ENCODE results near the gene DLEC1.

The DLEC1 gene

DNA sequence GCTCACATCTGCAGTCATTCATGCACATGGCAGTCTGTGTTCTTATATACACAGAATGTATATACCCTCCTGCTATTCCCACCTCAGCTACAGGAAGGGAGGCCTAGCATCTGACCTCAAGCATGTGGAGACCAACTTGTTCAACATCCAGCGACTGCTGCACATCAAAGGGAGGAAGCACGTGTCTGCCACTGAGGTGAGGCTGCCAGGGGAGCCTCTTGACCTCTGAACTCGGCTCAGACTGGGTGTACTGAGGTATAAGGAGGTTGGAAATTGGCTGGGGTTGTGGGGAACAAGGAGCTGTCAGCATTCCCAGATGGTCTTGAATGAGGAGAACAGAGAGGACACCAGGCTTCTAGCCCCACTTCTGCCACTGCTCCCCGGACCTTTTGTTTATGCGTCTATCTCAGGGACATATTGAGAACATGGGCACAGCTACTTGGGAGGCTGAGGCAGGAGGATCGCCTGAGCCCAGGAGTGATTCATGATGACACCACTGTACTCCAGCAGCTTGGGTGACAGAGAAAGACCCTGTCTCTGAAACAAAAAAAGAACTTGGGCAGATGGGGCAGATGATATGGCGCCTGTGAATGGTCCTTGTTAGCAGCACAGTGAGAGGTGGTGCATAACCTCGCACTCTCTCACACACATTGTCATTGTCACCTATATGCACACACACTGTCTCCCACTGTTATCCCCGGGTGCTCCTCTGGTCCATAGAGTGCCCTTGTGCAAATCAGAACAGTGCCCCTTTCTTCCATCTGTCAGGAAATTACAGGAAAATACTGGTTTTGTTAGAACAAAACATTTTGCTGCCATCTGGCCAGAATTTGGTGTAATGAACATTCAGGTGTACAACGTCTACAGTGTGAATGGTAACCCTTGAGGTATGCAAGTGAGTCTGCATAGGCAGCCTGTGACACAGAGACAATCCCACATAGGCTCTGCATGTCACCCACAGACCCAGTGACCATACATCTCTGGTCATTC lies 43.1 kb upstream of the DLEC1 start:
- TF ChIP-seq, protein P1, sequence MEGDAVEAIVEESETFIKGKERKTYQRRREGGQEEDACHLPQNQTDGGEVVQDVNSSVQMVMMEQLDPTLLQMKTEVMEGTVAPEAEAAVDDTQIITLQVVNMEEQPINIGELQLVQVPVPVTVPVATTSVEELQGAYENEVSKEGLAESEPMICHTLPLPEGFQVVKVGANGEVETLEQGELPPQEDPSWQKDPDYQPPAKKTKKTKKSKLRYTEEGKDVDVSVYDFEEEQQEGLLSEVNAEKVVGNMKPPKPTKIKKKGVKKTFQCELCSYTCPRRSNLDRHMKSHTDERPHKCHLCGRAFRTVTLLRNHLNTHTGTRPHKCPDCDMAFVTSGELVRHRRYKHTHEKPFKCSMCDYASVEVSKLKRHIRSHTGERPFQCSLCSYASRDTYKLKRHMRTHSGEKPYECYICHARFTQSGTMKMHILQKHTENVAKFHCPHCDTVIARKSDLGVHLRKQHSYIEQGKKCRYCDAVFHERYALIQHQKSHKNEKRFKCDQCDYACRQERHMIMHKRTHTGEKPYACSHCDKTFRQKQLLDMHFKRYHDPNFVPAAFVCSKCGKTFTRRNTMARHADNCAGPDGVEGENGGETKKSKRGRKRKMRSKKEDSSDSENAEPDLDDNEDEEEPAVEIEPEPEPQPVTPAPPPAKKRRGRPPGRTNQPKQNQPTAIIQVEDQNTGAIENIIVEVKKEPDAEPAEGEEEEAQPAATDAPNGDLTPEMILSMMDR (IDR thresholded peaks at IDR 0.05; ENCODE audit: unreplicated experiment in 3 of 3): no peak
- Mint-ChIP-seq H3K27me3 (ENCODE audit: low read depth) (peaks cover 17% of the 10 kb centered on the region), H3K36me3 (ENCODE audit: low read depth) (peaks cover 8% of the 10 kb centered on the region), H3K4me1 (peaks cover 47% of the 10 kb centered on the region), H3K4me3 (peak overlapping the region in 2 of 3 experiments; percentile 8 to 95), H3K27ac (peak overlapping the region; percentile 91 to 98 (median 92)), H3K9me3 (no peaks in the 10 kb centered on the region)

DNA sequence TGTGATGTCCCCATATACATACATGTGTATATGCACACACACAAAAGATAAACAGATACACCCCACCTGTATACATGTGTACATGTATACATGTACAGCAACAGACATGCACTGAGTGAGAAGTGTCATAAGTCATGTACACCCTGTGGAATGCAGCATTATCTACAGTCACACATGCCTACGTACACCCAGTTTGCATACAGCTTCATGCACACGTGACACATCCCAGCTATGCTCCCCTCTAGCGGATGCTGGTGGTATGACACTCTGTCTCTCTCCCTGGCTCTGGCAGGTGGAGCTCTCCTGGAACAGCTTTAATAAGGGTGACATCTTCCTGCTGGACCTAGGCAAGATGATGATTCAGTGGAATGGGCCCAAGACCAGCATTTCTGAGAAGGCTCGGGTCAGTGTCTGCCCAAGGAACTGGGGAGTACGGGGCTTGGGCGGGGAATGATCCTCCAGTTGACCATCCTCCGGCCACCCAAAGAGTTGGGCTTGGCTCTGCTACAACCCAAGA lies 42.2 kb upstream of the DLEC1 start:
- Mint-ChIP-seq H3K4me3 (peak overlapping the region; percentile 14 to 95 (median 72)), H3K4me1 (peaks cover 47% of the 10 kb centered on the region), H3K27ac (peak overlapping the region; percentile 29 to 78 (median 61)), H3K9me3 (no peaks in the 10 kb centered on the region), H3K36me3 (ENCODE audit: low read depth) (peaks cover 8% of the 10 kb centered on the region), H3K27me3 (ENCODE audit: low read depth) (peaks cover 13% of the 10 kb centered on the region)
- TF ChIP-seq, protein P1 (IDR thresholded peaks at IDR 0.05; ENCODE audit: unreplicated experiment in 3 of 3): peak; percentile 85 to 90 (median 86)

DNA sequence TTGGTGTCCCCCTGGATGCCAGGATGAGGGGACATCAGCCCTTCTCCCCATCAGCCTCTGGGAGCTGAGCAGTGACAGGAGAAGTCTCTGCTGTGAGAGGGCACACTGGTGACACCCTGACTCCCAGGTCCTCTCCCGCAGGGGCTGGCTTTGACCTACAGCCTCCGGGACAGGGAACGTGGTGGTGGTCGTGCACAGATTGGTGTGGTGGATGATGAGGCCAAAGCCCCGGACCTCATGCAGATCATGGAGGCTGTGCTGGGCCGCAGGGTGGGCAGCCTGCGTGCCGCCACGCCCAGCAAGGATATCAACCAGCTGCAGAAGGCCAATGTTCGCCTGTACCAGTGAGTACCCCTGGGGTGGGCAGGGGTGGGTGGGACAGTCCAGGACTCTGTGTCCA lies 41.7 kb upstream of the DLEC1 start:
- Mint-ChIP-seq H3K27ac (peak overlapping the region in 1 of 3 experiments; percentile 61), H3K4me1 (peaks cover 47% of the 10 kb centered on the region), H3K9me3 (no peaks in the 10 kb centered on the region), H3K4me3 (no peak overlapping the region), H3K27me3 (ENCODE audit: low read depth) (peaks cover 10% of the 10 kb centered on the region), H3K36me3 (ENCODE audit: low read depth) (peaks cover 8% of the 10 kb centered on the region)
- TF ChIP-seq, protein P1 (IDR thresholded peaks at IDR 0.05; ENCODE audit: unreplicated experiment in 3 of 3): no peak

DNA sequence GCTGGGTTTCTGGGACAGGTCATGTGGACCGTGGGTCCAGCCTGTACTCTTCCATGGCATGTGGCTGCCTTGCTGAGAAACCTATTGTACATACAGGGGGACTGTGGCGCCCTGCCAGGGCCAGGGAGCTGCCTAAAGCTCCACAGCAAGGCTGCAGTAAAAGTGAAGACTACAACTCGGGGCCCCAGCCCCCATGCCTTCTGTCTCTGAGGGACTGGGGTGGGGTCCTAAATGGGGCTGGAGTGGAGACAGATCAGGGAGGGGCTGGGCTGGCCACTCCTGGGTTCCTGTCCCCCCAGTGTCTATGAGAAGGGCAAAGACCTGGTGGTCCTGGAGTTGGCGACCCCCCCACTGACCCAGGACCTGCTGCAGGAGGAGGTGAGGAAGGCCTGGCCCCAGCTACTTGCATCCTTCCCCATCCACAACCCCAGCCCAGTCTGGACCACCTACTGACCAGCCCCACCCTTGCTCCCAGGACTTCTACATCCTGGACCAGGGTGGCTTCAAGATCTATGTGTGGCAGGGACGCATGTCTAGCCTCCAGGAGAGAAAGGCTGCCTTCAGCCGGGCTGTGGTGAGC lies 41.1 kb upstream of the DLEC1 start:
- Mint-ChIP-seq H3K9me3 (no peaks in the 10 kb centered on the region), H3K36me3 (ENCODE audit: low read depth) (peaks cover 8% of the 10 kb centered on the region)

DNA sequence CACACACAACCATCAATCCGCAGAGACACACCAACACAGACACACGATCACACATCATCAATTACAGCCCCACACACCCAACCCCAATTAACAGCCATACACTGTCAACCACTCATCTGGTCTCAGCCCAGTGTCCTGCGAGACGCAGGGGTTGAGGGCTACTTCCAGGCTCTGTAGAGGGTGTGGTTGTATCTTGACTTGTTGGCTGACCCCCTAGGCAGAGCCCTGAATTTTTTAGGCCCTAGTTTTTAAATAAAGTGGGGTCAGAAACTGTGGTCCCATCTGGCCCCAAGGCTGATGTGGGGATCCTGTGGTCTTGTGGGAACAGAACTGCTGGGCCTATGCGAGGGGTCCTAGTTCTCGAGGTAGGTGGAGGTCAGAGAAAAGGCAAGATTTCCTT lies 39.2 kb upstream of the DLEC1 start:
- TF ChIP-seq, protein P1 (IDR thresholded peaks at IDR 0.05; ENCODE audit: unreplicated experiment in 3 of 3): no peak
- H3K27ac Mint-ChIP-seq: peak overlapping the region in 2 of 3 experiments; percentile 3 to 74
- H3K27me3 Mint-ChIP-seq (ENCODE audit: low read depth): no peaks in the 10 kb centered on the region
- H3K36me3 Mint-ChIP-seq (ENCODE audit: low read depth): peaks cover 16% of the 10 kb centered on the region
- no peaks in the 10 kb centered on the region for H3K9me3 Mint-ChIP-seq
- peaks cover 32% of the 10 kb centered on the region for H3K4me1 Mint-ChIP-seq
- peak overlapping the region; percentile 47 to 72 (median 64) for H3K4me3 Mint-ChIP-seq

More for the DNA sequence above, 41.1 kb upstream of the DLEC1 start:
- TF ChIP-seq, protein P1 (IDR thresholded peaks at IDR 0.05; ENCODE audit: unreplicated experiment in 3 of 3): no peak
- Mint-ChIP-seq H3K4me1 (peaks cover 46% of the 10 kb centered on the region), H3K4me3 (peak overlapping the region in 2 of 3 experiments; percentile 72 to 73), H3K27me3 (ENCODE audit: low read depth) (peaks cover 7% of the 10 kb centered on the region), H3K27ac (peak overlapping the region in 2 of 3 experiments; percentile 18 to 38)
